ENCODE measurements around the gene PRR9.

The PRR9 gene

GRCh38 chr1:153231363-153231762 lies 14.0 kb downstream of the PRR9 start:
- DNase-seq: no peak

DNA sequence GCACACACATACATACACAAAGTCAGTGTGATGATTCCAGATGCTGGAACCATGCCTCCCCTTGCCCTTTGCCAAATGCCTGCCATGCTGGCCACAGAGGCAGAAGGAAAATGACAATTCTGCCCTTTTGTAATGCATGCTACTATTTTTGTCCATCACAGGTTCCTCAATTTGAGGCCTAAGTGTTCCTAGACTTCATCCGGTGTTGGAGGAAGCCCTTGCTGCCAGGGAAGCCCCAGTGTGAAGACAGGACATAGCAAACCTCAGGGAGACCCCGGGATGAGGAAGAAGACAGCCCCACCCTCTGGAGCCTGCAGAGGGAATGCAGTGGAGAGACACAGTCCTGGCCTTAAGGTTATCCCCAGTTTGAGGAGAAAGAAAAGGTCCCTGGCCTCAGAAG lies 14.4 kb downstream of the PRR9 start:
- DNase-seq: no peak

- DNase-seq: no peak
These were observed 15.2 kb downstream of the PRR9 start for GRCh38 chr1:153232553-153232952.

DNA sequence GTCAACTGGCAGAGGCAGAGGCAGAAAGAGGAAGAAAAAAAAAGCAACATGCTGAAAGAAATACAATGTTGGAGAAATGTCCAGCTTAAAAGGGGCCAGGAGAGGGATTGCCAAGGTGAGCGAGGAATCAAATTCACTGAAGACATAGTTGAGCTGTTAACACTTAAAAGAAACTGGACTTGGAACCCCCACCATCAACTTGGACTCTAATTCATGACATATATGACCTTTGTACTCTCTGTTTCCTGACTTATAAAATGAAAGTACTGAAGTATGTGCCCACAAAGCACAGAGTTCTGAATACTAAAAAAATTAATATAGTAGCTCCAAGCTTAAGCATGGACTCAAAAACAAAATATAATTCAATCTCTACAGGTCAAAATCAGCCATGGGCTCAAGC lies 16.1 kb downstream of the PRR9 start:
- DNase-seq: no peak

DNA sequence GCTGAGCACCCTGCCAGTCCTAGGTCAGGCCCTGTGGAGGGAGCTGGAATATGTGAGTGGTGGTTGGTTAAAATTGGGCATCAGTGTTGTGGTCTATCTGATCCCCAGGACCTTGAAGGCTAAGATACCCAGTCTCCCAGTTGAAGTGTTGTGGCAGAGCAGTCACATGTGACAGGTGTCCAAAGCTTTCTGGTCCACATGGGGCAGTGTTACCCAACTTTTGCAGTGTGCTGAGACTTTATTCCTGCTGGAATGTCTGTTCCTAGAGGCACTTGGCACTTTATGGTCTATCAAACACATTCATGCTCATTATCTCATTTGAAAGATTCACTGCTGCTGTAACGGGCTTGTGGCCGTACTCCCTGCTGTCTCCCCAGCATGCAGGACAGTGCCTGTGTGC lies 21.1 kb downstream of the PRR9 start:
- DNase-seq: no peak

DNA sequence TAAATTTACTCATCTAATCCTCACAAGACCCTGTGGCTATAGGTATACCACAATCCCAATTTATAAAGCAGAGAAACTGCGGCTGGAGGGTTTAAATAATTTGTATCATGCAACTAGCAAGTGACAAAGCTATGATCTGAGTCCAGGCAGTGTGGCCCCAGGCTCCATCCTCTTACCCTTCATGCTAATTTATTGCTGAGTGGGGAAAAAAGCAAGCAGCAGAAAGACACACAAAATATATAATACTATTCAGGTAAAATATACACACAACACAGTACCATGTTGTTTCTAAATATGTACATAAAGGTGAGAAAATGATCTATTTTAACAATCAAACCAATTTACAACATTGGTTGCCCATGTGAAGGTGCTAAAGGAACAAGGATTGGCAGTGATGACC lies 24.8 kb downstream of the PRR9 start:
- DNase-seq: no peak

- no peak for DNase-seq
These were observed 28.1 kb downstream of the PRR9 start for GRCh38 chr1:153245466-153245865.

GRCh38 chr1:153246018-153246417 lies 28.6 kb downstream of the PRR9 start:
- no peak for DNase-seq

GRCh38 chr1:153246825-153247224 lies 29.4 kb downstream of the PRR9 start:
- DNase-seq: no peak

- DNase-seq: no peak
These were observed 30.9 kb downstream of the PRR9 start for GRCh38 chr1:153248176-153248879.

- DNase-seq: no peak
These were observed 32.8 kb downstream of the PRR9 start for GRCh38 chr1:153250166-153250565.

GRCh38 chr1:153251087-153251486 lies 33.7 kb downstream of the PRR9 start:
- DNase-seq: no peak

- DNase-seq: no peak
These were observed 34.2 kb downstream of the PRR9 start for GRCh38 chr1:153251562-153251961.

- DNase-seq: no peak
These were observed 34.6 kb downstream of the PRR9 start for GRCh38 chr1:153251988-153252387.

GRCh38 chr1:153253076-153253475 lies 35.7 kb downstream of the PRR9 start:
- no peak for DNase-seq

- DNase-seq: no peak
These were observed 36.3 kb downstream of the PRR9 start for GRCh38 chr1:153253693-153254092.

DNA sequence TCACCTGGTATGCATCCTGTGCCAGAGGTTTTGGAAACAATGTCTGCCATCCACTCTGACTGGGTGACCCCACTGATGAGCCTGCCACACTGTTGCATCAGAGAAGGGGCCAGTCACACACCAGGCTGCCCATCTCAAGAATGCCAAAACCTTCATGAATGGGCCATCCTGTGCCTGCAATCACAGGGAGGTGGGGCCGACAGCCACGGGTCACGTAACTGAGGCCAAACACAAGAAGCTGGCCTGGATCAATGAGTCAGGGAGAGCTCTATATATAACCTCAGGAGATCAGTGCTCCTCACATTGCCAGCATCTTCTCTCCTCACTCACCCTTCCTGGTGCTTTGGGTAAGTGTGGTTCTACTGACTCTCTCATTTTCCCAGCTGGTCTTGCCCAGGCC lies 42.0 kb downstream of the PRR9 start, which contains the start of gene LORICRIN:
Gene LORICRIN, plus strand, starts transcription at position 301 of the 400 bp plus-strand sequence. CDS start 1,263 bp downstream, outside the sequence.
- no peak for DNase-seq

- no peak for DNase-seq
These were observed 43.3 kb downstream of the PRR9 start for GRCh38 chr1:153260585-153261280.

GRCh38 chr1:153261281-153262069 lies 44.1 kb downstream of the PRR9 start:
- DNase-seq: no peak

DNA sequence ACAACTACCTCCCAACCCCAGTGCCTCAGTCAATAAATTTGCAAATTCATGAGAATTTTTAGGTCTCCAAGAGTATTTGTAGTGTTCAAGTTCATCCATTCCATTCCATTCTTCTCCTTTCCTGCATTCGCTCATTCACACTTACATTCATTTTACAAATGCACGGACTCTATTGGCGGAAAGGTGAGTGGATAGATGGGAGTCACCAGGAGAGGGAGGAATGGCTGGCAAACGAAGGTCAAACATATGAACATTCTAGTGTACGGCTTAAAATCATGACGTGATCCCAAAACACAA lies 44.6 kb downstream of the PRR9 start:
- no peak for DNase-seq

- no peak for DNase-seq
These were observed 45.2 kb downstream of the PRR9 start for GRCh38 chr1:153262462-153263157.

GRCh38 chr1:153265457-153265856 lies 48.1 kb downstream of the PRR9 start:
- no peak for DNase-seq

All from NCI-H526 treated with DMSO at 0.1 percent for 48 hours (cell line).